HEK293 (cell line): ENCODE measurements around the gene APBB2.

Experiments
- CTCF ChIA-PET: fragments of 350-600 bp; formaldehyde crosslinking; extraction: SDS; loops from one replicate; lab custom pipeline; 2021; ENCODE audit warnings: antibody characterized with exemption; lab: Yijun Ruan, JAX
- POLR2A ChIA-PET: fragments of 300-600 bp; formaldehyde crosslinking; extraction: SDS; loops from one replicate; lab custom pipeline; 2020; ENCODE audit warnings: antibody characterized with exemption, inconsistent platforms; lab: Yijun Ruan, JAX
- H3K27ac ChIP-seq: fragments of 200-500 bp; sonication (Bioruptor generic); 2 replicates; pipeline ENCODE4 v1.5.1; 2014; ENCODE audit warnings: low read depth, low read length, control low read depth, inconsistent platforms; ENCODE audit errors: extremely low read depth
- H3K36me3 ChIP-seq, 2 experiments: fragments of 200-500 bp in 1 of 2; sonication (Bioruptor generic) in 1 of 2; 1 replicate in 1 of 2; 2 replicates in 1 of 2; pipeline ENCODE4 v1.5.1; 2014 to 2017; ENCODE audit warnings: inconsistent platforms in 2 of 2, low read length in 2 of 2; ENCODE audit not compliant: control insufficient read depth in 2 of 2, insufficient read depth in 1 of 2
- H3K4me1 ChIP-seq: fragments of 200-500 bp; sonication (Bioruptor generic); 2 replicates; pipeline ENCODE4 v1.5.1; 2014; ENCODE audit warnings: mild to moderate bottlenecking, low read length, inconsistent platforms; ENCODE audit not compliant: control insufficient read depth, insufficient read depth
- H3K4me3 ChIP-seq: 2 replicates; pipeline ENCODE4 v1.5.1; 2011; ENCODE audit warnings: low read depth, mild to moderate bottlenecking, control low read depth, low read length, moderate library complexity
- H3K9me3 ChIP-seq: fragments of 200-500 bp; sonication (Bioruptor generic); 2 replicates; pipeline ENCODE4 v1.5.1; 2014; ENCODE audit warnings: low read depth, low read length, inconsistent platforms; ENCODE audit not compliant: control insufficient read depth, insufficient read depth
- HOXA7 ChIP-seq: sonication (generic); formaldehyde crosslinking; IDR thresholded peaks from 2 replicates; pipeline ENCODE4 v1.8.1; 2022; ENCODE audit warnings: missing genetic modification reagents, borderline replicate concordance
- KLF7 ChIP-seq: fragments of 450-650 bp; formaldehyde crosslinking; IDR thresholded peaks from 2 replicates; pipeline ENCODE4 v1.5.1; 2016; ENCODE audit warnings: missing biosample characterization, missing genetic modification characterization, borderline replicate concordance
- KLF9 ChIP-seq: fragments of 450-650 bp; formaldehyde crosslinking; IDR thresholded peaks from 2 replicates; pipeline ENCODE4 v1.5.1; 2016; ENCODE audit warnings: missing biosample characterization, missing genetic modification characterization, low read depth
- OVOL3 ChIP-seq: fragments of 450-650 bp; formaldehyde crosslinking; IDR thresholded peaks from 2 replicates; pipeline ENCODE4 v1.5.1; 2016; ENCODE audit warnings: missing biosample characterization, missing genetic modification characterization
- PBX3 ChIP-seq: sonication (generic); formaldehyde crosslinking; IDR thresholded peaks from 2 replicates; pipeline ENCODE4 v1.8.1; 2022; ENCODE audit warnings: mild to moderate bottlenecking, moderate library complexity, missing genetic modification reagents
- PRDM1 ChIP-seq: fragments of 450-650 bp; formaldehyde crosslinking; IDR thresholded peaks from 2 replicates; pipeline ENCODE4; 2016; ENCODE audit warnings: missing biosample characterization, missing genetic modification characterization
- SP2 ChIP-seq: fragments of 450-650 bp; formaldehyde crosslinking; IDR thresholded peaks from 2 replicates; pipeline ENCODE4 v1.5.1; 2016; ENCODE audit warnings: missing biosample characterization, missing genetic modification characterization
- ZBTB10 ChIP-seq: fragments of 450-650 bp; formaldehyde crosslinking; IDR thresholded peaks from 2 replicates; pipeline ENCODE4 v1.5.1; 2016; ENCODE audit warnings: missing biosample characterization, missing genetic modification characterization
- ZBTB8A ChIP-seq: fragments of 450-650 bp; formaldehyde crosslinking; IDR thresholded peaks from 2 replicates; pipeline ENCODE4 v1.5.1; 2016; ENCODE audit warnings: missing biosample characterization, missing genetic modification characterization
- ZFHX2 ChIP-seq: fragments of 450-650 bp; formaldehyde crosslinking; conservative IDR thresholded peaks from 2 replicates; pipeline ENCODE4 v1.5.1; 2016; ENCODE audit warnings: missing biosample characterization, missing genetic modification characterization
- ZFP3 ChIP-seq: fragments of 450-650 bp; formaldehyde crosslinking; IDR thresholded peaks from 2 replicates; pipeline ENCODE4 v1.5.1; 2016; ENCODE audit warnings: low read depth, missing biosample characterization, missing genetic modification characterization
- ZFP41 ChIP-seq: fragments of 450-650 bp; formaldehyde crosslinking; IDR thresholded peaks from 2 replicates; pipeline ENCODE4 v1.5.1; 2016; ENCODE audit warnings: missing biosample characterization, missing genetic modification characterization, borderline replicate concordance
- ZNF155 ChIP-seq: fragments of 450-650 bp; formaldehyde crosslinking; IDR thresholded peaks from 2 replicates; pipeline ENCODE4 v1.5.1; 2016; ENCODE audit warnings: missing biosample characterization, missing genetic modification characterization
- ZNF26 ChIP-seq: fragments of 450-650 bp; formaldehyde crosslinking; IDR thresholded peaks from 2 replicates; pipeline ENCODE4 v1.5.1; 2016; ENCODE audit warnings: missing biosample characterization, missing genetic modification characterization
- ZNF311 ChIP-seq: fragments of 450-650 bp; formaldehyde crosslinking; IDR thresholded peaks from 2 replicates; pipeline ENCODE4 v1.5.1; 2017; ENCODE audit warnings: missing biosample characterization, missing genetic modification characterization, borderline replicate concordance
- ZNF404 ChIP-seq: fragments of 450-650 bp; formaldehyde crosslinking; IDR thresholded peaks from 2 replicates; pipeline ENCODE4 v1.5.1; 2017; ENCODE audit warnings: missing biosample characterization, missing genetic modification characterization
- ZNF423 ChIP-seq: fragments of 450-650 bp; formaldehyde crosslinking; IDR thresholded peaks from 2 replicates; pipeline ENCODE4 v1.5.1; 2016; ENCODE audit warnings: missing biosample characterization, missing genetic modification characterization
- ZNF426 ChIP-seq: fragments of 450-650 bp; formaldehyde crosslinking; IDR thresholded peaks from 2 replicates; pipeline ENCODE4 v1.5.1; 2017; ENCODE audit warnings: missing biosample characterization, missing genetic modification characterization, mild to moderate bottlenecking, inconsistent platforms, moderate library complexity
- ZNF488 ChIP-seq: fragments of 450-650 bp; formaldehyde crosslinking; IDR thresholded peaks from 2 replicates; pipeline ENCODE4 v1.5.1; 2016; ENCODE audit warnings: missing biosample characterization, missing genetic modification characterization
- ZNF571 ChIP-seq: fragments of 450-650 bp; formaldehyde crosslinking; IDR thresholded peaks from 2 replicates; pipeline ENCODE4 v1.5.0; 2017; ENCODE audit warnings: missing biosample characterization, missing genetic modification characterization
- TF ChIP-seq, protein P1 (sequence below): fragments of 450-650 bp; formaldehyde crosslinking; IDR thresholded peaks from 2 replicates; pipeline ENCODE4 v1.5.1; 2017; ENCODE audit warnings: missing biosample characterization, mild to moderate bottlenecking, missing genetic modification characterization, moderate library complexity

Gene APBB2

DNA sequence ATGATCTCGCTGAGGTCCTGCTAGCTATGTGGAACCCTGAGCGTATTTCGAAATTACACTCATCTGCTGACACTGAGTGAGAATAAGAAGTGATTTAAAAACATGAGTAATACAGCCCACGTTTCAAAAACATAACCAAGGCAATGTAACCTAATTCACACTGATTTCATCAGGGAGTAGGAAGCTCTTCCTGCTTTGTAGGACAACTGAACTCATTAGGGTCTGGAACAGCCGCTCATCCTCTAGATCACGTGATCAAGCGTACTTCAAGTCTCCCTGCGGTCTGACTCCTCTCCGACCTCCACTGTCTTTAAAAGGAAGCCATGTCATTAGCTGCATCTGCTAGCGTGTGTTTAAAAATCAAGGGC, 326.6 kb downstream of the APBB2 start:
- TF ChIP-seq ZNF488 (tag by site-specific recombination): no peak
- TF ChIP-seq ZNF311: no peak
- TF ChIP-seq OVOL3: no peak
- TF ChIP-seq ZFHX2: no peak
- TF ChIP-seq PBX3 (CRISPR knock-in tag): no peak
- no peak for TF ChIP-seq ZNF404 (tag by site-specific recombination)
- TF ChIP-seq ZBTB10 (tag by site-specific recombination): no peak
- TF ChIP-seq, protein P1, sequence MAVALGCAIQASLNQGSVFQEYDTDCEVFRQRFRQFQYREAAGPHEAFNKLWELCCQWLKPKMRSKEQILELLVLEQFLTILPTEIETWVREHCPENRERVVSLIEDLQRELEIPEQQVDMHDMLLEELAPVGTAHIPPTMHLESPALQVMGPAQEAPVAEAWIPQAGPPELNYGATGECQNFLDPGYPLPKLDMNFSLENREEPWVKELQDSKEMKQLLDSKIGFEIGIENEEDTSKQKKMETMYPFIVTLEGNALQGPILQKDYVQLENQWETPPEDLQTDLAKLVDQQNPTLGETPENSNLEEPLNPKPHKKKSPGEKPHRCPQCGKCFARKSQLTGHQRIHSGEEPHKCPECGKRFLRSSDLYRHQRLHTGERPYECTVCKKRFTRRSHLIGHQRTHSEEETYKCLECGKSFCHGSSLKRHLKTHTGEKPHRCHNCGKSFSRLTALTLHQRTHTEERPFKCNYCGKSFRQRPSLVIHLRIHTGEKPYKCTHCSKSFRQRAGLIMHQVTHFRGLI (tag by site-specific recombination): no peak
- TF ChIP-seq KLF7: no peak
- Histone ChIP-seq H3K9me3 (no peaks in the 10 kb centered on the region), H3K27ac (no peak overlapping the region), H3K4me3 (no peak overlapping the region), H3K4me1 (no peaks in the 10 kb centered on the region), H3K36me3 (peaks cover 0 to 8% of the 10 kb centered on the region in 2 experiments; a peak in 1 of 3 replicates)
- CTCF ChIA-PET: interaction anchor here (0.6 kb wide), 1 partner anchor 22 kb away, joined by 3 read pairs; no protein-coding TSS in a partner anchor
- POLR2A ChIA-PET: no interaction called here

DNA sequence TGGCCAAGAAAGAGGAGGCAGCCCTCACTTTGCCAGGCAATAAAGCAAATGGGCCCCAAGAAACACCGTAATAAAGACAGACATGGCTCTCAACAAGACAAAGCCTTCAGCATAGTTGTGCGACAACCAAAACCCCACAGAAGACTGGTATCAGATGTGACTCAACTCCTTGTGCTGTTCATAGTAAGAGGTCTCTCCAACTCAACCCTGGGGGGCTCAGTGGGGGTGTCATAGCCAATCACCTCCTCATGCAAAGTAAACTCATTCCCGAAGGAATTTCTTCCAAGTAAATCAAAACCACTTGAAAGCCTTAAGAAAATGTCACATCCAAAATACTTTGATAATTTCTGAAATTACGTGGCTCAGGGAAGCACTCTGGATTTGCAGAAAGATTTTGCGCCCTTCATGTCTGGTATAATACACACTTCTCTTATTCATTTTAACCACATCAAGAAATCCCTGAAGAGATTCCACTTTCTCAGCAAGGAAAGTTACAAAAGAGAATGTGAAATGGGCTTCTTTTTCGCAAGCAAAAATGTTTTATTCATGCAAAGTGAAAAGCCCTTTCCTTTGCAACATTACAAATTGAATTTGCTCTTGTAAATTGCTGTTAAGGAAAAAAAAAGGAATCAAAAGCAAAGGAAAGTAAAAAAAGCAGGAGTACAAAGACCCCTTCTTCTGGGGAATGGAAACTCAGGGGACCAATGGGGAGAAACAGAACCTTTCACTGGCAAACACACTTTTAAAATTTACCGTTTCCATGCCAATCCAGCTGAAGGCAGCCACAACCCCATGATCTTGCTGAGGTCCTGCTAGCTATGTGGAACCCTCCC, 327.2 kb downstream of the APBB2 start:
- H3K36me3 ChIP-seq: peaks cover 0 to 7% of the 10 kb centered on the region in 2 experiments; a peak in 1 of 3 replicates
- H3K4me3 ChIP-seq: no peak overlapping the region
- H3K4me1 ChIP-seq: no peaks in the 10 kb centered on the region
- POLR2A ChIA-PET: no interaction called here
- H3K9me3 ChIP-seq: no peaks in the 10 kb centered on the region
- no peak overlapping the region for H3K27ac ChIP-seq
- TF ChIP-seq PRDM1 (peak; percentile 66), KLF9 (no peak), ZNF26 (tag by site-specific recombination) (no peak)
- CTCF ChIA-PET: interaction anchor here (0.6 kb wide), 1 partner anchor 23 kb away, joined by 3 read pairs; no protein-coding TSS in a partner anchor

- Histone ChIP-seq H3K4me1 (no peaks in the 10 kb centered on the region), H3K27ac (no peak overlapping the region), H3K36me3 (no peaks in the 10 kb centered on the region), H3K4me3 (no peak overlapping the region), H3K9me3 (no peaks in the 10 kb centered on the region)
- ChIA-PET CTCF (interaction anchor here (1.8 kb wide), 1 partner anchor 15 kb away, joined by 9 read pairs; no protein-coding TSS in a partner anchor), POLR2A (no interaction called here)
- TF ChIP-seq ZNF155: no peak
- no peak for TF ChIP-seq ZNF426
- no peak for TF ChIP-seq ZFP41 (tag by site-specific recombination)
- no peak for TF ChIP-seq SP2
- no peak for TF ChIP-seq ZNF571
- no peak for TF ChIP-seq ZBTB8A (tag by site-specific recombination)
- no peak for TF ChIP-seq ZFP3 (tag by site-specific recombination)
- no peak for TF ChIP-seq ZNF423 (tag by site-specific recombination)
- no peak for TF ChIP-seq HOXA7
- TF ChIP-seq ZNF404 (tag by site-specific recombination): no peak
Observed at GRCh38 chr4:40881851-40882250, 332.5 kb downstream of the APBB2 start.
